Ovary (tissue), 3 donors: ENCODE measurements around the gene TRIO.

Experiments
- CTCF ChIP-seq, 3 donors: fragments of 450-650 bp in 2 of 3; fragments of 200-600 bp in 1 of 3; IDR thresholded peaks; one replicate each; pipeline versions ENCODE4 v1.5.1 to v1.8.0; 2016 to 2022; ENCODE audit warnings: antibody characterized with exemption in 3 of 3, mild to moderate bottlenecking in 1 of 3
- EP300 ChIP-seq: sonication (generic); formaldehyde crosslinking; IDR thresholded peaks from one replicate; pipeline ENCODE4 v1.6.1; 2017; ENCODE audit warnings: antibody characterized with exemption
- POLR2A ChIP-seq: fragments of 450-650 bp; IDR thresholded peaks from one replicate; pipeline ENCODE4 v1.6.1; 2017; ENCODE audit warnings: antibody characterized with exemption, mild to moderate bottlenecking, moderate library complexity
- donor health status: DM: no; HTN: no; CAD: no.

GRCh38 chr5:14357851-14358250 lies 214.7 kb downstream of the TRIO start:
- TF ChIP-seq POLR2A (no peak), CTCF (IDR thresholded peaks at IDR 0.05) (no peak), EP300 (no peak)
